PFSK-1 (cell line): Measurements from ENCODE around the gene PTPN21.

Experiments used
- FOXP2 ChIP-seq: optimal IDR thresholded peaks from 2 replicates; pipeline ENCODE3; 2011; ENCODE audit warnings: borderline replicate concordance, control low read depth, inconsistent platforms; ENCODE audit not compliant: insufficient read depth; ENCODE audit errors: extremely low read length, extremely low read depth
- POLR2AphosphoS5 ChIP-seq: IDR thresholded peaks from 2 replicates; pipeline ENCODE4 v1.6.1; 2012; ENCODE audit warnings: low read depth, mild to moderate bottlenecking, control low read depth, low read length, moderate library complexity
- REST ChIP-seq, 2 experiments: IDR thresholded peaks; 2 replicates each; pipeline versions ENCODE4 v1.6.1 to v1.8.0; 2011 to 2012; ENCODE audit warnings: low read depth in 2 of 2, low read length in 2 of 2, control low read depth in 1 of 2, inconsistent platforms in 1 of 2, mild to moderate bottlenecking in 1 of 2, moderate library complexity in 1 of 2; ENCODE audit not compliant: insufficient read depth in 1 of 2
- SIN3A ChIP-seq: IDR thresholded peaks from 2 replicates; pipeline ENCODE4 v1.6.1; 2012; ENCODE audit warnings: mild to moderate bottlenecking, low read length, moderate library complexity, borderline replicate concordance; ENCODE audit not compliant: insufficient read depth
- TAF1 ChIP-seq: IDR thresholded peaks from 2 replicates; pipeline ENCODE4 v1.6.1; 2012; ENCODE audit warnings: low read length, control low read depth, borderline replicate concordance; ENCODE audit not compliant: insufficient read depth

Gene PTPN21

GRCh38 chr14:88492272-88493089 lies 62.3 kb downstream of the PTPN21 start:
- TF ChIP-seq TAF1, result no peak
- TF ChIP-seq SIN3A, result no peak
- TF ChIP-seq FOXP2, result no peak
- no peak for TF ChIP-seq REST (IDR thresholded peaks at IDR 0.05; ENCODE audit: insufficient read depth in 1 of 2, low read depth in 2 of 2, low read length in 2 of 2)
- no peak for TF ChIP-seq POLR2AphosphoS5

GRCh38 chr14:88490168-88490567 lies 64.6 kb downstream of the PTPN21 start:
- TF ChIP-seq TAF1, result no peak

GRCh38 chr14:88488897-88489296 lies 65.9 kb downstream of the PTPN21 start:
- TF ChIP-seq FOXP2, result no peak
- TF ChIP-seq SIN3A, result no peak
- no peak for TF ChIP-seq TAF1
- no peak for TF ChIP-seq REST (IDR thresholded peaks at IDR 0.05; ENCODE audit: insufficient read depth in 1 of 2, low read depth in 2 of 2, low read length in 2 of 2)
- no peak for TF ChIP-seq POLR2AphosphoS5

GRCh38 chr14:88488081-88488480 lies 66.7 kb downstream of the PTPN21 start:
- TF ChIP-seq TAF1 (no peak), FOXP2 (no peak), SIN3A (no peak), REST (IDR thresholded peaks at IDR 0.05; ENCODE audit: insufficient read depth in 1 of 2, low read depth in 2 of 2, low read length in 2 of 2) (no peak), POLR2AphosphoS5 (no peak)

GRCh38 chr14:88482524-88482923 lies 72.3 kb downstream of the PTPN21 start:
- TF ChIP-seq FOXP2, result no peak
- no peak for TF ChIP-seq POLR2AphosphoS5
- TF ChIP-seq TAF1, result no peak
- no peak for TF ChIP-seq REST (IDR thresholded peaks at IDR 0.05; ENCODE audit: insufficient read depth in 1 of 2, low read depth in 2 of 2, low read length in 2 of 2)
- no peak for TF ChIP-seq SIN3A
